Measurements from ENCODE around the gene NXN. TPM values are rescaled to one million over a fixed set of nuclear protein-coding genes. Genes with fewer than 3 reads are reported as not detected.

Gene NXN
- total RNA-seq, 1 experiment from 2014 or later, result 126 TPM

GRCh38 chr17:811051-811784 lies 168.4 kb downstream of the NXN start:
- H3K4me1 ChIP-seq (ENCODE audit: control insufficient read depth, insufficient read depth, low read length), result no peaks in the 10 kb centered on the region
- peaks cover 8% of the 10 kb centered on the region; the same call in 1 of the 2 replicates for H3K36me3 ChIP-seq (ENCODE audit: control insufficient read depth, insufficient read depth, low read length)
- H3K27me3 ChIP-seq (ENCODE audit: control insufficient read depth, insufficient read depth, low read length), result no peaks in the 10 kb centered on the region
- CTCF ChIA-PET, result interaction anchor here (0.7 kb wide), 1 partner anchor 1750 kb away, joined by 8 read pairs; no protein-coding TSS in a partner anchor
- in situ Hi-C loops (cut with HindIII; ENCODE audit: low pct_unique_long_range_greater_than_20kb, low sequenced_read_pairs), result no loop called here
- no peak overlapping the region for H3K4me3 ChIP-seq (ENCODE audit: low read depth in 2 of 2, low read length in 2 of 2)
- ATAC-seq (no peak), DNase-seq (ENCODE audit: low read depth, low spot score) (no peak)
- H3K27ac ChIP-seq (ENCODE audit: low read length), result no peak overlapping the region
- TF ChIP-seq TCF7L2 (IDR thresholded peaks at IDR 0.05; ENCODE audit: low read depth, low read length) (no peak), POLR2AphosphoS5 (IDR thresholded peaks at IDR 0.05; ENCODE audit: low read depth, low read length) (no peak), CTCF (IDR thresholded peaks at IDR 0.05) (no peak)
- no peaks in the 10 kb centered on the region for H3K9me3 ChIP-seq (ENCODE audit: control insufficient read depth, insufficient read depth, low read depth, low read length)
- POLR2A ChIA-PET, result no interaction called here
- no TSS peak for BruUV-seq (replicated peaks)
- intact Hi-C loops (cut with micrococcal nuclease; ENCODE audit: unreplicated experiment), result no loop called here

DNA sequence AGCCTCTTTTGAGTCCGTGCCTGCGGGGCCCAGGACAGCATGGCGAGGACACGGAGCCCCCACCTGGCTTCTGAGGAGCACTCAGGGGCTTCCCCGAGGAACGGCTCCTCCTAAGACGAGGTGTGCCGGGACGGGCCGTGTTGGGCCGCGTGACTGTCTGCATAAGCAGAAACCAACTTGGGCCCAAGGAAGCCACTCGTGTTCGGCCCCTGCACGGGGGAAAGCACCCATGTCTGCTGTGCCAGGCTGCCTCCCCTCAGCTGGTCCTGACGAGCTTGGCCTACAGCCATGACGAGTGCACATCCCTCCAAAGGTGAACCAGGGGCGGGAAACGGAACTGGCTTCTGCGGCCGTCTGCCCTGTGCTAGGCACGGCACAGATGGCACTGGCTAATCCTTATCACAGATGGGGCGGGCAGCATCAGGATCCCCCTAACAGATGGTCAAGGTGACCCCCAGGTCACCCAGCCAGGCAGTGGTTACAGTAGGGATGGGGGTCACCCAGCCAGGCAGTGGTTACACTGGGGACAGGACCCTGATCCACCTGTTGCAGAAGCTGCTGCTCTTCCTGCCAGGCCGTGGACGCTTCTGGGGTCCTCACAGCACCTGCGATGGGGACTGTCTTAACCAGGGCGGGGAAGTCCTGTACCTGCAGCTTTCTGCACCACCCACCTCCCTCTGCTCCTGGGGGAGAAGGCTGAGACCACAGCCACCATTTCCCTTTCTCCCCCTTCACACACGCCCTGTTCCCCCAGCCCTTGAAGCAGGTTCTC lies 171.9 kb downstream of the NXN start:
- in situ Hi-C loops (cut with HindIII; ENCODE audit: low pct_unique_long_range_greater_than_20kb, low sequenced_read_pairs), result no loop called here
- Histone ChIP-seq H3K27ac (ENCODE audit: low read length) (no peak overlapping the region), H3K27me3 (ENCODE audit: control insufficient read depth, insufficient read depth, low read length) (no peaks in the 10 kb centered on the region), H3K9me3 (ENCODE audit: control insufficient read depth, insufficient read depth, low read depth, low read length) (no peaks in the 10 kb centered on the region), H3K36me3 (ENCODE audit: control insufficient read depth, insufficient read depth, low read length) (peaks cover 4% of the 10 kb centered on the region; the same call in 1 of the 2 replicates), H3K4me1 (ENCODE audit: control insufficient read depth, insufficient read depth, low read length) (no peaks in the 10 kb centered on the region; the same call in 1 of the 2 replicates), H3K4me3 (ENCODE audit: low read depth in 2 of 2, low read length in 2 of 2) (no peak overlapping the region)
- no peak for DNase-seq (ENCODE audit: low read depth, low spot score)
- TF ChIP-seq, protein P1, sequence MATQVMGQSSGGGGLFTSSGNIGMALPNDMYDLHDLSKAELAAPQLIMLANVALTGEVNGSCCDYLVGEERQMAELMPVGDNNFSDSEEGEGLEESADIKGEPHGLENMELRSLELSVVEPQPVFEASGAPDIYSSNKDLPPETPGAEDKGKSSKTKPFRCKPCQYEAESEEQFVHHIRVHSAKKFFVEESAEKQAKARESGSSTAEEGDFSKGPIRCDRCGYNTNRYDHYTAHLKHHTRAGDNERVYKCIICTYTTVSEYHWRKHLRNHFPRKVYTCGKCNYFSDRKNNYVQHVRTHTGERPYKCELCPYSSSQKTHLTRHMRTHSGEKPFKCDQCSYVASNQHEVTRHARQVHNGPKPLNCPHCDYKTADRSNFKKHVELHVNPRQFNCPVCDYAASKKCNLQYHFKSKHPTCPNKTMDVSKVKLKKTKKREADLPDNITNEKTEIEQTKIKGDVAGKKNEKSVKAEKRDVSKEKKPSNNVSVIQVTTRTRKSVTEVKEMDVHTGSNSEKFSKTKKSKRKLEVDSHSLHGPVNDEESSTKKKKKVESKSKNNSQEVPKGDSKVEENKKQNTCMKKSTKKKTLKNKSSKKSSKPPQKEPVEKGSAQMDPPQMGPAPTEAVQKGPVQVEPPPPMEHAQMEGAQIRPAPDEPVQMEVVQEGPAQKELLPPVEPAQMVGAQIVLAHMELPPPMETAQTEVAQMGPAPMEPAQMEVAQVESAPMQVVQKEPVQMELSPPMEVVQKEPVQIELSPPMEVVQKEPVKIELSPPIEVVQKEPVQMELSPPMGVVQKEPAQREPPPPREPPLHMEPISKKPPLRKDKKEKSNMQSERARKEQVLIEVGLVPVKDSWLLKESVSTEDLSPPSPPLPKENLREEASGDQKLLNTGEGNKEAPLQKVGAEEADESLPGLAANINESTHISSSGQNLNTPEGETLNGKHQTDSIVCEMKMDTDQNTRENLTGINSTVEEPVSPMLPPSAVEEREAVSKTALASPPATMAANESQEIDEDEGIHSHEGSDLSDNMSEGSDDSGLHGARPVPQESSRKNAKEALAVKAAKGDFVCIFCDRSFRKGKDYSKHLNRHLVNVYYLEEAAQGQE (IDR thresholded peaks at IDR 0.05; ENCODE audit: insufficient read depth in 1 of 2, low read depth in 2 of 2, low read length in 1 of 2), result no peak
- TF ChIP-seq CTCF (IDR thresholded peaks at IDR 0.05) (no peak), POLR2AphosphoS5 (IDR thresholded peaks at IDR 0.05; ENCODE audit: low read depth, low read length) (no peak), SIN3A (IDR thresholded peaks at IDR 0.05; ENCODE audit: borderline replicate concordance, insufficient read depth, low read depth, low read length) (no peak), TCF7L2 (IDR thresholded peaks at IDR 0.05; ENCODE audit: low read depth, low read length) (no peak)
- ChIA-PET POLR2A (no interaction called here), CTCF (no interaction called here)
- BruUV-seq (replicated peaks), result no TSS peak
- no peak for ATAC-seq
- intact Hi-C loops (cut with micrococcal nuclease; ENCODE audit: unreplicated experiment), result no loop called here

Measured in Panc1 (cell line).